Left lung (tissue), 10 donors: ENCODE results near the gene SLC25A21. TPM values are rescaled to one million over a fixed set of nuclear protein-coding genes. Genes with fewer than 3 reads are reported as not detected.
"Not testable (repeated sequence)": the region's sequence is repeated elsewhere in the genome, so short reads cannot be mapped to it uniquely, and the experiment has no call there.

Source experiments
- ATAC-seq: fragments of 200-7000 bp; cut with Tn5 transposase; one replicate; pipeline ENCODE4 v1.9.1; 2020; ENCODE audit warnings: moderate library complexity
- DNase-seq, 4 donors: peaks; one replicate each; pipeline ENCODE4 v3.0.0-alpha.2; 2013 to 2020
- H3K27ac ChIP-seq, 2 donors: fragments of 200-600 bp; sonication (generic) in 1 of 2; one replicate each; pipeline versions ENCODE4 v1.5.0 to v1.8.0; 2020 to 2021
- H3K27me3 ChIP-seq, 2 donors: fragments of 200-600 bp; sonication (generic) in 1 of 2; one replicate each; pipeline versions ENCODE4 v1.5.0 to v1.8.0; 2020 to 2021
- H3K36me3 ChIP-seq, 2 donors: fragments of 200-600 bp; sonication (generic) in 1 of 2; one replicate each; pipeline versions ENCODE4 v1.5.0 to v1.8.0; 2020 to 2021
- H3K4me1 ChIP-seq, 2 donors: fragments of 200-600 bp; one replicate each; pipeline ENCODE4 v1.8.0; 2021
- H3K4me3 ChIP-seq, 2 donors: fragments of 200-600 bp; sonication (generic) in 1 of 2; one replicate each; pipeline versions ENCODE4 v1.5.0 to v1.8.0; 2020 to 2021; ENCODE audit warnings: mild to moderate bottlenecking in 1 of 2
- H3K9me3 ChIP-seq, 2 donors: fragments of 200-600 bp; sonication (generic) in 1 of 2; one replicate each; pipeline versions ENCODE4 v1.5.0 to v1.8.0; 2020 to 2021
- CTCF ChIP-seq, 2 donors: fragments of 200-600 bp; sonication (generic) in 1 of 2; IDR thresholded peaks; one replicate each; pipeline versions ENCODE4 v1.5.0 to v1.8.0; 2021; ENCODE audit warnings: antibody characterized with exemption in 2 of 2
- intact Hi-C, 2 donors: fragments of 100-400 bp; cut with DNase I; formaldehyde crosslinking; loops; one replicate each; pipeline versions ENCODE4 v1.11.2 to v1.14.2; 2022
- polyA plus RNA-seq, 6 donors: library from polyadenylated mRNA; unstranded; fragments of 120-200 nt; gene quantifications; one replicate each; pipeline ENCODE4 v1.2.1, GENCODE V29; 2013; ENCODE audit not compliant: insufficient read length in 6 of 6
- total RNA-seq, 2 donors: library from RNA; stranded (reverse); fragmentation: NEBNext Ultra II Directional; extraction: Animal tissue kit (Norgen Biotek cat#: 25700); gene quantifications; one replicate each; pipeline ENCODE4 v1.2.1, GENCODE V29; 2021
- donor health status: DM: no; HTN: yes; CAD: no.
- donor health status: DM: no; HTN: no; CAD: no.

Gene SLC25A21
- total and polyA plus RNA-seq, 8 donors, result 0.47 to 3.7 (median 2.7) TPM

GRCh38 chr14:36874396-36875138 is 297.8 kb downstream of the SLC25A21 start:
- Histone ChIP-seq H3K27ac (no peak overlapping the region), H3K4me3 (no peak overlapping the region), H3K27me3 (no peaks in the 10 kb centered on the region), H3K4me1 (no peaks in the 10 kb centered on the region), H3K9me3 (no peaks in the 10 kb centered on the region), H3K36me3 (no peaks in the 10 kb centered on the region)
- TF ChIP-seq CTCF (IDR thresholded peaks at IDR 0.05), result no peak
- intact Hi-C loops, result no loop called here
- DNase-seq (no peak), ATAC-seq (no peak)

GRCh38 chr14:36870776-36871175 is 301.6 kb downstream of the SLC25A21 start:
- no peak for TF ChIP-seq CTCF (IDR thresholded peaks at IDR 0.05)
- Histone ChIP-seq H3K4me3 (no peak overlapping the region), H3K27ac (no peak overlapping the region), H3K4me1 (no peaks in the 10 kb centered on the region), H3K27me3 (no peaks in the 10 kb centered on the region), H3K9me3 (peaks cover 0 to 5% of the 10 kb centered on the region in 2 donors), H3K36me3 (no peaks in the 10 kb centered on the region)
- DNase-seq (no peak), ATAC-seq (no peak)
- intact Hi-C loops, result no loop called here

GRCh38 chr14:36869125-36869524 is 303.3 kb downstream of the SLC25A21 start:
- no peak for TF ChIP-seq CTCF (IDR thresholded peaks at IDR 0.05)
- H3K4me3 ChIP-seq, result no peak overlapping the region
- ATAC-seq (no peak), DNase-seq (no peak)
- H3K36me3 ChIP-seq, result no peaks in the 10 kb centered on the region
- peaks cover 0 to 5% of the 10 kb centered on the region in 2 donors for H3K9me3 ChIP-seq
- intact Hi-C loops, result no loop called here
- no peaks in the 10 kb centered on the region for H3K4me1 ChIP-seq
- no peak overlapping the region for H3K27ac ChIP-seq
- no peaks in the 10 kb centered on the region for H3K27me3 ChIP-seq

- no peaks in the 10 kb centered on the region for H3K36me3 ChIP-seq
- DNase-seq, result no peak
- no peak for TF ChIP-seq CTCF (IDR thresholded peaks at IDR 0.05)
- no peak for ATAC-seq
- H3K4me3 ChIP-seq, result no peak overlapping the region
- peaks cover 0 to 5% of the 10 kb centered on the region in 2 donors for H3K9me3 ChIP-seq
- intact Hi-C loops, result no loop called here
- H3K4me1 ChIP-seq, result no peaks in the 10 kb centered on the region
- no peaks in the 10 kb centered on the region for H3K27me3 ChIP-seq
- no peak overlapping the region for H3K27ac ChIP-seq
These were observed 305.5 kb downstream of the SLC25A21 start for GRCh38 chr14:36866867-36867266.

GRCh38 chr14:36863271-36863670 is 309.1 kb downstream of the SLC25A21 start:
- ATAC-seq, result no peak
- H3K4me3 ChIP-seq, result no peak overlapping the region
- no peak overlapping the region for H3K27ac ChIP-seq
- H3K27me3 ChIP-seq, result no peaks in the 10 kb centered on the region
- no peaks in the 10 kb centered on the region for H3K36me3 ChIP-seq
- DNase-seq, result no peak
- intact Hi-C loops, result no loop called here
- TF ChIP-seq CTCF (IDR thresholded peaks at IDR 0.05), result no peak
- no peaks in the 10 kb centered on the region for H3K4me1 ChIP-seq
- no peaks in the 10 kb centered on the region for H3K9me3 ChIP-seq

GRCh38 chr14:36862237-36862636 is 310.2 kb downstream of the SLC25A21 start:
- H3K36me3 ChIP-seq, H3K4me1 ChIP-seq, H3K4me3 ChIP-seq, H3K27me3 ChIP-seq, H3K27ac ChIP-seq, ATAC-seq, H3K9me3 ChIP-seq, DNase-seq, intact Hi-C loops: not testable (repeated sequence)
